LNCaP clone FGC (cell line): ENCODE data around the gene RASGRF1.

Experiments
- DNase-seq: peaks from one replicate; pipeline ENCODE4 v3.0.0-alpha.2; 2011; ENCODE audit warnings: low read depth
- H3K4me3 ChIP-seq: 2 replicates; pipeline ENCODE4 v1.5.1; 2011; ENCODE audit warnings: mild to moderate bottlenecking, low read depth, low read length, control low read depth
- TF ChIP-seq, protein P1 (sequence below): IDR thresholded peaks from 2 replicates; pipeline ENCODE4 v1.5.1; 2012; ENCODE audit warnings: mild to moderate bottlenecking; ENCODE audit not compliant: control insufficient read depth, insufficient read depth; ENCODE audit errors: extremely low read depth

RASGRF1 gene

DNA sequence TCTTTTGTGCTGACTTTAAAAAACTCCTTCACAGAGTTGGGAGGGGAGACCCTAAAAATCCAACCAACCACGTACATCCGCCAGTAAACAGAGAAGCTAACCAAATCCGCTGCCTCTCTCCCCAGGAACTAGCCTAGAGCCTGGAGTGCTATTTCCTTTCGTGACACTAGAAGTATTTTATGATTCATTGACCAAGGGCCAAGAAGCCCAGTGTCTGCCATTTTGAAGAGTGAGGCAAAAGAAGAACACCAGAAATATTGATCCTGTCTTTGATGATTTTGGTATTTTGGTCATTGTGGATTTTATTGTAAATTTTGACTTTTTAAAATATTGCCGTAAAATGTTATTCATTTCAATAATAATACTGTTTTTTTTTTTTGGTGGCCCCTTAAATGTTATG, 135.2 kb downstream of the RASGRF1 start:
- TF ChIP-seq, protein P1, sequence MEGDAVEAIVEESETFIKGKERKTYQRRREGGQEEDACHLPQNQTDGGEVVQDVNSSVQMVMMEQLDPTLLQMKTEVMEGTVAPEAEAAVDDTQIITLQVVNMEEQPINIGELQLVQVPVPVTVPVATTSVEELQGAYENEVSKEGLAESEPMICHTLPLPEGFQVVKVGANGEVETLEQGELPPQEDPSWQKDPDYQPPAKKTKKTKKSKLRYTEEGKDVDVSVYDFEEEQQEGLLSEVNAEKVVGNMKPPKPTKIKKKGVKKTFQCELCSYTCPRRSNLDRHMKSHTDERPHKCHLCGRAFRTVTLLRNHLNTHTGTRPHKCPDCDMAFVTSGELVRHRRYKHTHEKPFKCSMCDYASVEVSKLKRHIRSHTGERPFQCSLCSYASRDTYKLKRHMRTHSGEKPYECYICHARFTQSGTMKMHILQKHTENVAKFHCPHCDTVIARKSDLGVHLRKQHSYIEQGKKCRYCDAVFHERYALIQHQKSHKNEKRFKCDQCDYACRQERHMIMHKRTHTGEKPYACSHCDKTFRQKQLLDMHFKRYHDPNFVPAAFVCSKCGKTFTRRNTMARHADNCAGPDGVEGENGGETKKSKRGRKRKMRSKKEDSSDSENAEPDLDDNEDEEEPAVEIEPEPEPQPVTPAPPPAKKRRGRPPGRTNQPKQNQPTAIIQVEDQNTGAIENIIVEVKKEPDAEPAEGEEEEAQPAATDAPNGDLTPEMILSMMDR: no peak
- no peak for DNase-seq
- no peak overlapping the region for H3K4me3 ChIP-seq

DNA sequence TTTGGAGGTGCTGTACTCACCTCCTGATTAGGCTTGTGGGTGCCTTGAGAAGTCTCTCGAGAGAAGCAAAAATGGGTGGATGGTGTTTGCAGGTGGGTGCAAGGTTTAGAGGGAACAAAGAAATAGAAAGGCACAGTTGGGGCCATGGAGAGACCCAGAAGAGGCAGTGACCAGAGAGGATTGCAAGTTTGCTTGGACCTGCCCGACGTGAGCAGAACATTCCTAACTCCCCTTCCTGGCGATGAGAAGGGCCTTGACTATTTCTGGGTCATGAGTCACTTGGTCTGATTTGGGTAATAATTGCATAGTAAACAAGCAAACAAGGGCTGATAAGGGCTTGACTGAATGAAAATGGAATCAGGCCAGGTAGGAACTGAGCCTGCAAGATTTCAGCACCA, 138.7 kb downstream of the RASGRF1 start:
- TF ChIP-seq, protein P1: no peak
- peak; percentile 68 for DNase-seq
- H3K4me3 ChIP-seq: no peak overlapping the region

DNA sequence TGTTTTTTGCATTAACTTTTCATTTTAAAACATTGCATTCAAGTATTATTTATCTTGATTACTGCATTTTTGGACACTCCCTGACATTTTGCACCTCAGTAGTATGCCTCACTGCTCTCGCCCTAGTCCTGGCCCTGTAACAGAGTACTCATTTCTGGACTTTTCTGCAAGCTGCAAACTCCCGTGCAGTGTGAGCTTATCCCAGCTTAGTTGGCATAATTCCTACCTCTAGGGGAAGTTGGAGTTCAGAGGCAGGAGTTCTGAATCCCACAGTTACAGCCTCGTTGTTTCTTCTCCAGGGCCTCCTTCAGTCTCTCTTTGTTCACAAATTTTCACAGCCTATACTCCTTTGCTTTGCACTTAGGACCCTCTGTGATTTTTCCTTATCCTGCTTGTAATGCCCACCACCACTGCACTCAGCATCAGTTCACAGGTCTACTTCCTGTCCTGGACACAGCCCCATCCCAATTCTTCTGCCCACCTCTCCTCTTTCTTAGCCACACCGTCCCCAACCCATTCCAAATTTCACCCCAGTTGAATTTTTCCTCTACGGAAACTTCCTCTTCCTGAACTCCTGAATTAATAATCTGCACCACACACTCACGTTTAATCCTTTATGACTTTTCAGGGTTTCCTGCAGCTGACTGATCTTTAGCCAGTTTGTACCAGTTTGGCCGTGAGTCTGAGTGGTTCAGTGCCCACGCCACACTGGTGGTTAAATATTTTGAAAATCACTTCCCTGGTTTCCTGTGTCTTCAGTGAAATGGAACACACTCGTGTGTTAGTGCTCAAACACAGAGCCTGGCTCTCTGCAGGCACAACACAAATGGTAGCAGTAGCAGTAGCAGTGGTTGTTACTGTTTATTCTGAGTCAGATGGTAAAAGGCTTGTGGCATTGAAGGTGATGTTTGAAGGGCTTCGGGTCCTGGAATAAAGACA, 139.4 kb downstream of the RASGRF1 start:
- H3K4me3 ChIP-seq: no peak overlapping the region
- no peak for DNase-seq
- TF ChIP-seq, protein P1: no peak

DNA sequence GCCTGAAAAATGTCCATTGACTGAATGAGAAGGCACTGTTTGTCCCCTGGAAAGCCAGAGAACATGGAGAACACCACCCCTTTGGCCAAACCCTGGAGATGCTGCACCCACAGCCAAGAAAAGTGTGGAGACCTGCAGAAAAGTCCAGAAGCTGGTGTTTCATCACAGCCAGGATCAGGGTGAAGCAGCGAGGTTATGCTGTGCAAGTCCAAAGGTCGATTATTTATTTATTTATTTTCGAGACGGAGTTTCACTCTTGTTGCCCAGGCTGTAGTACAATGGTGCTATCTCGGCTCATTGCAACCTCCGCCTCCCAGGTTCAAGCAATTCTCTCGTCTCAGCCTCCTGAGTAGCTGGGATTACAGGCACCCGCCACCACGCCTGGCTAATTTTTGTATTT, 140.2 kb downstream of the RASGRF1 start:
- no peak overlapping the region for H3K4me3 ChIP-seq
- TF ChIP-seq, protein P1: no peak
- DNase-seq: no peak

DNA sequence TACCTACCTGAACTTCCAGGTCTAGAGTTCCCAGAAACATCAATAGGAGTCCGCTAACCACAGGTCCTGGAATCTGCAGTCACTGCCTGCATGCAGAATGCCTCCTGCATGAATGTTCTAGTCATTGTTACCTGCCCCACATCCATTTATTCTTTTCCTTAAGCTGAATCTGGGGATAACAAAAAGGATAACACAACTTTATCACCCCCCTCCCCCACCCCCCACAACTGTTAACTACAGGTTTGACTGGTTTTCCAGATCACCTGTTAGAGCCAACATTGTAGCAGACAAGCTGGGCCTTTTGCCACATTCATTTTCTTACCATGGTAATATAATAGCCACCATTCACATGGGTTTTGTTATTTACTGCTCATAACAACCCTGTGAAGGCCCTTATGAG, 141.1 kb downstream of the RASGRF1 start:
- peak; percentile 81 for DNase-seq
- H3K4me3 ChIP-seq: no peak overlapping the region
- TF ChIP-seq, protein P1: no peak

DNA sequence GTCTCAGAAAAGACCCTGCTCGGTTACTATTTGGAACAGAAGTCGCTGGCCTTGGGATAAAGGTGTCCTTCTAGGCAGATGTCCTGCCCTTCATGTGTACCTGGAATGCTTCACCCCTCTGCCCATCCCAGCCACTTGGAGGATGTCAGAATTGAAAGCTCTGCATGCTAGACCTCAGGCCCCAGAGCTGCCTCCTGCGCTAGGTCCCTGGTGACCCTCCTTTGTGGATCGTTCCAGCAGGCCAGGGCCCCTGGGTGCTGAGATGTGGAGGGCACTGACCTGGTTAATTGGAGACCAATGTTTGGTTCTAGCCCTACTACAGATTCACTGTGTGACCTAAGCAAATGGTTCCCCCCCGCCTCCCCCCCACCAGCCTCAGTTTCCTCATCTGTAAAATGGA, 143.1 kb downstream of the RASGRF1 start:
- no peak for DNase-seq
- TF ChIP-seq, protein P1: no peak
- no peak overlapping the region for H3K4me3 ChIP-seq

DNA sequence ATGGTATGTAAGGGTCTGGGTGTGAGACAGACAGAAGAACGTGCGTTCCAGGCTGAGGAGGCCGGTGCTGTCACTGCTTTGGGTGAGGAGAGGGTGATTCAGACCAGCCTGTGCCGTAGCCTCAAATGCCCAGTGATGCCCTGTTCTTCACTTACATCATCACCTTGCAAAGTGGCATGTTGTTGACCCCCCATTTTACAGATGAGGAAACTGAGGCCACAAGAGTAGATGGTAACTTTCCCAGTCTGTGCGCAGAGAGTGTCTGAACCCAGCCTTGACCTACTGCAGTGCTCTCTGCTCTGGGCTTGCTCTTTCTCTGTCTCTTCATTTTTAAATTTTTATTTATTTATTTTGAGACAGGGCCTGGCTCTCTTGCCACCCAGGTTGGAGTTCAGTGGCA, 144.1 kb downstream of the RASGRF1 start:
- no peak overlapping the region for H3K4me3 ChIP-seq
- TF ChIP-seq, protein P1: no peak
- no peak for DNase-seq
